SU-DHL-6 (cell line): ENCODE measurements around the gene RAI1.

ENCODE experiments used
- H2AFZ ChIP-seq: fragments of 200-600 bp; sonication (generic); 2 replicates; pipeline ENCODE4 v1.6.1; 2014; ENCODE audit warnings: low read depth, mild to moderate bottlenecking, moderate library complexity, mixed read lengths, antibody characterized with exemption, low read length; ENCODE audit not compliant: severe bottlenecking
- H3F3A ChIP-seq: fragments of 200-600 bp; shearing (Covaris generic); 2 replicates; pipeline ENCODE4 v1.6.0; 2016; ENCODE audit warnings: antibody characterized with exemption, mild to moderate bottlenecking; ENCODE audit not compliant: insufficient read depth
- H3K27ac ChIP-seq: fragments of 200-600 bp; sonication (generic); 2 replicates; pipeline ENCODE4 v1.5.1; 2016; ENCODE audit warnings: low read depth, mild to moderate bottlenecking, low read length, moderate library complexity, mixed read lengths
- H3K27me3 ChIP-seq: fragments of 200-600 bp; sonication (generic), shearing (Covaris generic); 2 replicates; pipeline ENCODE4 v1.6.0; 2014; ENCODE audit warnings: mild to moderate bottlenecking, low read length
- H3K36me3 ChIP-seq: fragments of 200-600 bp; sonication (generic); 2 replicates; pipeline ENCODE4 v1.6.1; 2014; ENCODE audit warnings: mild to moderate bottlenecking, low read length, mixed read lengths
- H3K4me2 ChIP-seq: fragments of 300-600, 200-600 bp; shearing (Covaris generic), sonication (generic); 2 replicates; pipeline ENCODE4 v1.6.0; 2014; ENCODE audit warnings: low read length, low read depth, mild to moderate bottlenecking; ENCODE audit not compliant: poor library complexity, severe bottlenecking
- H3K4me3 ChIP-seq: fragments of 200-600 bp; sonication (generic); 2 replicates; pipeline ENCODE4 v1.5.1; 2014; ENCODE audit warnings: antibody characterized with exemption, low read length, mild to moderate bottlenecking, mixed read lengths; ENCODE audit not compliant: insufficient read depth, poor library complexity, severe bottlenecking
- H3K79me2 ChIP-seq: fragments of 200-600 bp; sonication (generic); 2 replicates; pipeline ENCODE4 v1.6.1; 2014; ENCODE audit warnings: mild to moderate bottlenecking, low read length, moderate library complexity; ENCODE audit not compliant: insufficient read depth
- H3K9ac ChIP-seq: fragments of 200-600 bp; sonication (generic); 2 replicates; pipeline ENCODE4 v1.7.0; 2014; ENCODE audit warnings: mild to moderate bottlenecking, low read length
- H3K9me2 ChIP-seq: fragments of 200-600 bp; sonication (generic); replicated peaks from 2 replicates; pipeline ENCODE4 v1.6.1; 2014; ENCODE audit warnings: low read length; ENCODE audit not compliant: insufficient read depth
- H3K9me3 ChIP-seq: fragments of 200-600 bp; sonication (generic); 2 replicates; pipeline ENCODE4 v1.6.1; 2014; ENCODE audit warnings: low read length, mixed read lengths; ENCODE audit not compliant: insufficient read depth
- H4K20me1 ChIP-seq: fragments of 200-600 bp; sonication (generic); 2 replicates; pipeline ENCODE4 v1.6.1; 2014; ENCODE audit warnings: low read depth, mild to moderate bottlenecking, antibody characterized with exemption, low read length, moderate library complexity, mixed read lengths
- EZH2phosphoT487 ChIP-seq: fragments of 200-600 bp; sonication (generic), shearing (Covaris generic); conservative IDR thresholded peaks from 2 replicates; pipeline ENCODE4 v1.6.1; 2018; ENCODE audit warnings: mild to moderate bottlenecking, antibody characterized with exemption, low read length, moderate library complexity, mixed read lengths
- TF ChIP-seq, protein P1 (sequence below): fragments of 200-600 bp; sonication (generic); IDR thresholded peaks from one replicate; pipeline ENCODE4 v1.5.1; 2017; ENCODE audit warnings: antibody characterized with exemption, mild to moderate bottlenecking, low read length, moderate library complexity; ENCODE audit not compliant: insufficient read depth, poor library complexity, severe bottlenecking

RAI1 gene

GRCh38 chr17:17741349-17742023 is 60.2 kb downstream of the RAI1 start:
- no peaks in the 10 kb centered on the region for H3K36me3 ChIP-seq
- H3K9ac ChIP-seq = no peak overlapping the region
- H3K9me3 ChIP-seq = no peaks in the 10 kb centered on the region
- no peak overlapping the region for H3K4me2 ChIP-seq
- H4K20me1 ChIP-seq = no peaks in the 10 kb centered on the region
- no peaks in the 10 kb centered on the region for H3F3A ChIP-seq
- H2AFZ ChIP-seq = no peak overlapping the region
- no peaks in the 10 kb centered on the region for H3K27me3 ChIP-seq
- H3K4me3 ChIP-seq = no peak overlapping the region
- H3K9me2 ChIP-seq = no peaks in the 10 kb centered on the region
- no peak overlapping the region for H3K27ac ChIP-seq
- H3K79me2 ChIP-seq = no peaks in the 10 kb centered on the region
- no peak for TF ChIP-seq EZH2phosphoT487
- TF ChIP-seq, protein P1, sequence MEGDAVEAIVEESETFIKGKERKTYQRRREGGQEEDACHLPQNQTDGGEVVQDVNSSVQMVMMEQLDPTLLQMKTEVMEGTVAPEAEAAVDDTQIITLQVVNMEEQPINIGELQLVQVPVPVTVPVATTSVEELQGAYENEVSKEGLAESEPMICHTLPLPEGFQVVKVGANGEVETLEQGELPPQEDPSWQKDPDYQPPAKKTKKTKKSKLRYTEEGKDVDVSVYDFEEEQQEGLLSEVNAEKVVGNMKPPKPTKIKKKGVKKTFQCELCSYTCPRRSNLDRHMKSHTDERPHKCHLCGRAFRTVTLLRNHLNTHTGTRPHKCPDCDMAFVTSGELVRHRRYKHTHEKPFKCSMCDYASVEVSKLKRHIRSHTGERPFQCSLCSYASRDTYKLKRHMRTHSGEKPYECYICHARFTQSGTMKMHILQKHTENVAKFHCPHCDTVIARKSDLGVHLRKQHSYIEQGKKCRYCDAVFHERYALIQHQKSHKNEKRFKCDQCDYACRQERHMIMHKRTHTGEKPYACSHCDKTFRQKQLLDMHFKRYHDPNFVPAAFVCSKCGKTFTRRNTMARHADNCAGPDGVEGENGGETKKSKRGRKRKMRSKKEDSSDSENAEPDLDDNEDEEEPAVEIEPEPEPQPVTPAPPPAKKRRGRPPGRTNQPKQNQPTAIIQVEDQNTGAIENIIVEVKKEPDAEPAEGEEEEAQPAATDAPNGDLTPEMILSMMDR = no peak

GRCh38 chr17:17742133-17742621 is 60.9 kb downstream of the RAI1 start:
- TF ChIP-seq, protein P1 = no peak
- TF ChIP-seq EZH2phosphoT487 = no peak
- Histone ChIP-seq H3K36me3 (no peaks in the 10 kb centered on the region), H3K4me3 (no peak overlapping the region), H3F3A (no peaks in the 10 kb centered on the region), H3K4me2 (no peak overlapping the region), H3K9me3 (no peaks in the 10 kb centered on the region), H3K27ac (no peak overlapping the region), H2AFZ (no peak overlapping the region), H4K20me1 (no peaks in the 10 kb centered on the region), H3K9me2 (no peaks in the 10 kb centered on the region), H3K27me3 (no peaks in the 10 kb centered on the region), H3K79me2 (no peaks in the 10 kb centered on the region), H3K9ac (no peak overlapping the region)

GRCh38 chr17:17742688-17743390 is 61.6 kb downstream of the RAI1 start:
- TF ChIP-seq, protein P1 = no peak
- TF ChIP-seq EZH2phosphoT487 = no peak
- Histone ChIP-seq H3K9me3 (no peaks in the 10 kb centered on the region), H4K20me1 (no peaks in the 10 kb centered on the region), H3F3A (no peaks in the 10 kb centered on the region), H3K9ac (no peak overlapping the region), H3K27me3 (no peaks in the 10 kb centered on the region), H3K79me2 (no peaks in the 10 kb centered on the region), H3K27ac (no peak overlapping the region), H3K4me2 (no peak overlapping the region), H2AFZ (no peak overlapping the region), H3K9me2 (no peaks in the 10 kb centered on the region), H3K36me3 (no peaks in the 10 kb centered on the region), H3K4me3 (no peak overlapping the region)
